Liver (tissue), 9 donors: ENCODE measurements around the gene SH3PXD2A. TPM values are rescaled to one million over a fixed set of nuclear protein-coding genes. Genes with fewer than 3 reads are reported as not detected.

Experiments used
- DNase-seq: peaks from one replicate; pipeline ENCODE4 v3.0.0-alpha.2; 2017; ENCODE audit warnings: low spot score
- H3K27ac ChIP-seq, 2 donors: one replicate each; pipeline ENCODE4 v1.7.0; 2013; ENCODE audit warnings: inconsistent platforms in 2 of 2, low read length in 2 of 2, control low read depth in 1 of 2, low read depth in 1 of 2, mild to moderate bottlenecking in 1 of 2
- H3K27me3 ChIP-seq, 4 donors: one replicate each; pipeline versions ENCODE4 v1.6.1 to v1.7.0; 2013; ENCODE audit warnings: low read length in 3 of 4, inconsistent platforms in 1 of 4, mild to moderate bottlenecking in 1 of 4, moderate library complexity in 1 of 4; ENCODE audit not compliant: control insufficient read depth in 4 of 4, insufficient read depth in 4 of 4
- H3K36me3 ChIP-seq, 4 donors: one replicate each; pipeline versions ENCODE4 v1.6.1 to v1.7.0; 2013; ENCODE audit warnings: low read length in 3 of 4, mild to moderate bottlenecking in 3 of 4, low read depth in 1 of 4, moderate library complexity in 1 of 4; ENCODE audit not compliant: control insufficient read depth in 4 of 4, insufficient read depth in 3 of 4
- H3K4me1 ChIP-seq, 4 donors: one replicate each; pipeline versions ENCODE4 v1.6.1 to v1.7.0; 2013; ENCODE audit warnings: low read length in 3 of 4, mild to moderate bottlenecking in 3 of 4, moderate library complexity in 1 of 4; ENCODE audit not compliant: control insufficient read depth in 4 of 4, insufficient read depth in 4 of 4
- H3K4me3 ChIP-seq, 3 donors: one replicate each; pipeline versions ENCODE4 v1.6.1 to v1.7.0; 2013; ENCODE audit warnings: low read length in 3 of 3, control low read depth in 1 of 3, low read depth in 1 of 3, mild to moderate bottlenecking in 1 of 3
- H3K9ac ChIP-seq, 2 donors: one replicate each; pipeline ENCODE4 v1.7.0; 2013; ENCODE audit warnings: low read length in 2 of 2, mild to moderate bottlenecking in 2 of 2, moderate library complexity in 2 of 2, control low read depth in 1 of 2, low read depth in 1 of 2
- H3K9me3 ChIP-seq, 4 donors: one replicate each; pipeline versions ENCODE4 v1.6.1 to v1.7.0; 2013; ENCODE audit warnings: low read length in 3 of 4; ENCODE audit not compliant: control insufficient read depth in 4 of 4
- ATF3 ChIP-seq: IDR thresholded peaks from 2 replicates; pipeline ENCODE4 v1.6.1; 2016; ENCODE audit warnings: antibody characterized with exemption
- CTCF ChIP-seq: fragments of 150-350 bp; IDR thresholded peaks from 2 replicates; pipeline ENCODE4 v1.5.1; 2017; ENCODE audit warnings: improper control_type of control experiment, low read depth, low read length; ENCODE audit not compliant: missing input control
- EGR1 ChIP-seq, 2 donors: IDR thresholded peaks; 2 replicates each; pipeline ENCODE4 v1.6.1; 2016 to 2018; ENCODE audit warnings: antibody characterized with exemption in 2 of 2, low read depth in 2 of 2
- FOXA1 ChIP-seq: IDR thresholded peaks from 2 replicates; pipeline ENCODE4 v1.6.1; 2016; ENCODE audit warnings: antibody characterized with exemption
- FOXA2 ChIP-seq: IDR thresholded peaks from 2 replicates; pipeline ENCODE4 v1.6.1; 2016; ENCODE audit warnings: antibody characterized with exemption
- GABPA ChIP-seq, 2 donors: IDR thresholded peaks in 1 of 2; conservative IDR thresholded peaks in 1 of 2; 2 replicates each; pipeline ENCODE4 v1.6.1; 2016; ENCODE audit warnings: antibody characterized with exemption in 2 of 2, mild to moderate bottlenecking in 1 of 2, moderate library complexity in 1 of 2
- HNF4A ChIP-seq, 2 donors: conservative IDR thresholded peaks; 2 replicates each; pipeline ENCODE4 v1.6.1; 2016; ENCODE audit warnings: antibody characterized with exemption in 2 of 2, mild to moderate bottlenecking in 2 of 2
- HNF4G ChIP-seq: IDR thresholded peaks from 2 replicates; pipeline ENCODE4 v1.6.1; 2016; ENCODE audit warnings: antibody characterized with exemption
- JUND ChIP-seq, 2 donors: IDR thresholded peaks; 2 replicates each; pipeline ENCODE4 v1.6.1; 2016; ENCODE audit warnings: antibody characterized with exemption in 2 of 2
- MAX ChIP-seq: IDR thresholded peaks from 2 replicates; pipeline ENCODE4 v1.6.1; 2016; ENCODE audit warnings: antibody characterized with exemption
- NR2F2 ChIP-seq: IDR thresholded peaks from 2 replicates; pipeline ENCODE4 v1.6.1; 2016; ENCODE audit warnings: antibody characterized with exemption
- RAD21 ChIP-seq, 2 donors: IDR thresholded peaks; 2 replicates each; pipeline ENCODE4 v1.6.1; 2016; ENCODE audit warnings: antibody characterized with exemption in 2 of 2, mild to moderate bottlenecking in 2 of 2
- REST ChIP-seq: IDR thresholded peaks from 2 replicates; pipeline ENCODE4 v1.6.1; 2016; ENCODE audit warnings: antibody characterized with exemption, mild to moderate bottlenecking
- RXRA ChIP-seq, 2 donors: IDR thresholded peaks; 2 replicates each; pipeline ENCODE4 v1.6.1; 2017 to 2018; ENCODE audit warnings: antibody characterized with exemption in 2 of 2, mild to moderate bottlenecking in 1 of 2
- SP1 ChIP-seq: IDR thresholded peaks from 2 replicates; pipeline ENCODE4 v1.6.1; 2018; ENCODE audit warnings: antibody characterized with exemption, mild to moderate bottlenecking
- TAF1 ChIP-seq: conservative IDR thresholded peaks from 2 replicates; pipeline ENCODE4 v1.6.1; 2016; ENCODE audit warnings: antibody characterized with exemption, mild to moderate bottlenecking
- YY1 ChIP-seq: IDR thresholded peaks from 2 replicates; pipeline ENCODE4 v1.6.1; 2016; ENCODE audit warnings: antibody characterized with exemption, mild to moderate bottlenecking
- ZBTB33 ChIP-seq: IDR thresholded peaks from 2 replicates; pipeline ENCODE4 v1.6.1; 2016; ENCODE audit warnings: antibody characterized with exemption
- WGBS: extraction: QIAGEN DNeasy Blood & Tissue Kit; methylation state at CpG from one replicate; pipeline ENCODE4 v1.1.7; 2013; 5-methylcytosine and 5-hydroxymethylcytosine counted together
- polyA plus RNA-seq, 2 donors: library from polyadenylated mRNA; stranded (reverse) in 1 of 2; unstranded in 1 of 2; fragments of 200-250 nt in 1 of 2; fragments of >200 nt in 1 of 2; fragmentation: Nextera tagmentation in 1 of 2; extraction: Ambion mirVana in 1 of 2; gene quantifications; one replicate each; pipeline versions ENCODE4 v1.2.1 to v1.2.3, GENCODE V29; 2013 to 2015
- total RNA-seq, 2 donors: library from RNA; depleted of rRNA; stranded (reverse); fragments of >200 nt; gene quantifications; one replicate each; pipeline ENCODE4 v1.2.3, GENCODE V29; 2014
- donor health status: healthy.
- donor health status: healthy.
- donor health status: healthy.
- donor health status: healthy.
- donor health status: healthy.

Gene SH3PXD2A
- total and polyA plus RNA-seq, 4 donors, result 0.82 to 5.5 (median 3.9) TPM

- 90% methylated on average over 5 of the region's 5 CpGs for WGBS
- Histone ChIP-seq H3K4me3 (no peak overlapping the region), H3K36me3 (no peaks in the 10 kb centered on the region), H3K27ac (no peak overlapping the region), H3K9me3 (no peaks in the 10 kb centered on the region), H3K9ac (no peak overlapping the region), H3K27me3 (no peaks in the 10 kb centered on the region), H3K4me1 (no peaks in the 10 kb centered on the region)
- no peak for DNase-seq
- TF ChIP-seq HNF4A (conservative IDR thresholded peaks at IDR 0.05), result no peak
- TF ChIP-seq HNF4G, result no peak
- no peak for TF ChIP-seq ATF3
- TF ChIP-seq JUND (IDR thresholded peaks at IDR 0.05), result no peak
- no peak for TF ChIP-seq EGR1 (IDR thresholded peaks at IDR 0.05; ENCODE audit: low read depth in 2 of 2)
- no peak for TF ChIP-seq TAF1
- TF ChIP-seq CTCF, result no peak
- TF ChIP-seq RXRA (IDR thresholded peaks at IDR 0.05), result no peak
- TF ChIP-seq RAD21 (IDR thresholded peaks at IDR 0.05), result no peak
- TF ChIP-seq SP1, result no peak
- TF ChIP-seq NR2F2, result no peak
- no peak for TF ChIP-seq YY1
- TF ChIP-seq FOXA1, result no peak
- no peak for TF ChIP-seq ZBTB33
- TF ChIP-seq FOXA2, result no peak
- no peak for TF ChIP-seq MAX
- no peak for TF ChIP-seq REST
- no peak for TF ChIP-seq GABPA (IDR thresholded peaks at IDR 0.05 in 1 of 2, conservative IDR thresholded peaks at IDR 0.05 in 1 of 2)
Measured at GRCh38 chr10:103696094-103696410, 159.3 kb downstream of the SH3PXD2A start.

- Histone ChIP-seq H3K4me3 (no peak overlapping the region), H3K27me3 (no peaks in the 10 kb centered on the region), H3K9ac (no peak overlapping the region), H3K9me3 (no peaks in the 10 kb centered on the region), H3K27ac (no peak overlapping the region), H3K36me3 (no peaks in the 10 kb centered on the region), H3K4me1 (no peaks in the 10 kb centered on the region)
- DNase-seq, result no peak
- TF ChIP-seq REST (no peak), TAF1 (no peak), RAD21 (IDR thresholded peaks at IDR 0.05) (no peak)
- WGBS, result 79% methylated on average over 4 of the region's 4 CpGs
Measured at GRCh38 chr10:103695584-103696005, 159.8 kb downstream of the SH3PXD2A start.
